Activated CD4-positive, alpha-beta T cell treated with anti-CD3 and anti-CD28 coated beads, Interleukin-2, Interleukin-4, amounts not matched to agents 100 ng/mL and 50 ng/mL, durations not matched to agents 16 hours and 8 hours (primary cell): ENCODE data around the gene TNFRSF4.

Experiments used
- DNase-seq: peaks from one replicate; pipeline ENCODE4 v3.0.0-alpha.2; 2020; ENCODE audit warnings: low spot score

The TNFRSF4 gene

DNA sequence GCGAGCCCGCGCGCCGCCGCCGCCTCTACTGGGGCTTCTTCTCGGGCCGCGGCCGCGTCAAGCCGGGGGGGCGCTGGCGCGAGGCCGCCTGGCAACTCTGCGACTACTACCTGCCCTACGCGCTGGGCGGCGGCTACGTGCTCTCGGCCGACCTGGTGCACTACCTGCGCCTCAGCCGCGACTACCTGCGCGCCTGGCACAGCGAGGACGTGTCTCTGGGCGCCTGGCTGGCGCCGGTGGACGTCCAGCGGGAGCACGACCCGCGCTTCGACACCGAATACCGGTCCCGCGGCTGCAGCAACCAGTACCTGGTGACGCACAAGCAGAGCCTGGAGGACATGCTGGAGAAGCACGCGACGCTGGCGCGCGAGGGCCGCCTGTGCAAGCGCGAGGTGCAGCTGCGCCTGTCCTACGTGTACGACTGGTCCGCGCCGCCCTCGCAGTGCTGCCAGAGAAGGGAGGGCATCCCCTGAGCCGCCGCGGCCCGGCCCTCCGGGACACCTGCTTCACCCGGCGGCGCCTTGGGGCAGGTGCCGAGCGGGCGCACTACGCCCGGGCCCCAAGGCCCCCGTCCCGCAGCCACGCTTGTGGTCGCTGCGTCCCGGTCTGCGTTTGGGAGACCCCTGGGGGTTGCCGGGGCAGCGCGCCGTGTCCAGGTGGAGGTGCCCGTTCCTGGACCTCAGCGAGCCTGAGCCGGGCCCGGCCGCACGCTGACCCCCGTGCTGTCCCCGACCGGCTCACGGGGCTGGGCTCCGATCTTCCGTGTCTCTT lies 19.0 kb upstream of the TNFRSF4 start:
- no peak for DNase-seq

GRCh38 chr1:1232208-1232795 lies 18.3 kb upstream of the TNFRSF4 start, which contains the start of gene B3GALT6:
Gene B3GALT6, plus strand, starts transcription at chr1:1232237. Its CDS starts 42 bp downstream, at chr1:1232279.
- DNase-seq, result no peak

DNA sequence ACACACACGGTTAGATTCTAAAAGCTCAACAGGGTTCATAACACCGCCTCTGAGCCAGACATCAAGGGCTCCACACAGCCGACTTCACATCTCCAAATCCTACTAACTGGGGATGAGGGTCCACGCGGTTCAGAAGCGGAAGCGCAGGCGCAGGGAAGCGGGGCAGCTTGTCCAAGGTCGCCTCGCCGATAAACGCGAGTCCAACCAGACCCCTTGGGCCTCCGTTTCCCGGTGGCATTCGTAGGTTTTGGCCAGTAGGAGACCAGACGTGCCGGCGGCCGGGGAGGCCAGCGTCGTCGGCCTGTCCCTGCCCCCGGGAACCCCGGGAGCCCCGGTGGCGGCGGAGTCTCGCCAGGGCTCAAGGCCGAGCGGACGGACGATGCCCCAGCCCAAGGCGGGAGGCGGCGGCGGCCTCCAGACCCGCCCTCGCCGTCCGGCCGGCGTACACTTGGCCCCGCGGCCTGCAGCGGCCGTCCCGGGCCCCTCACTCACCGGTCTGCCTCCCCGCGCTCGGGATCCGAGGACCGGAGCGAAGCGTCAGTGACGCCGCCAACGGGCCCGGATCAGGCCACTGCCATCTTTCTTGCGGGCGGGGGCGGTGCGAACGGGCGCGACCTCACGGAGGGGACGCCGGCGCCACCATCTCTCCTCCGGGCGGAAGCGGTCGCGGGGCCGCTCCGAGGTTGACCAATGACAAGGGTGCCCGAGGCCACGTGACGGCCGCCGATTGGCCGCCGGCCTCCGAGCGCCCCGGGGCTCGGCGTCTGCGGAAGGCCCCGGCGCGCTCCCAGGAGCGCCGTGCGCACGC lies 17.7 kb upstream of the TNFRSF4 start, which contains the start of gene SDF4:
SDF4 (minus strand) TSS at position 602 of the 808 bp plus-strand sequence. CDS start 3,229 bp downstream, outside the sequence.
- DNase-seq, result peak; percentile 97

DNA sequence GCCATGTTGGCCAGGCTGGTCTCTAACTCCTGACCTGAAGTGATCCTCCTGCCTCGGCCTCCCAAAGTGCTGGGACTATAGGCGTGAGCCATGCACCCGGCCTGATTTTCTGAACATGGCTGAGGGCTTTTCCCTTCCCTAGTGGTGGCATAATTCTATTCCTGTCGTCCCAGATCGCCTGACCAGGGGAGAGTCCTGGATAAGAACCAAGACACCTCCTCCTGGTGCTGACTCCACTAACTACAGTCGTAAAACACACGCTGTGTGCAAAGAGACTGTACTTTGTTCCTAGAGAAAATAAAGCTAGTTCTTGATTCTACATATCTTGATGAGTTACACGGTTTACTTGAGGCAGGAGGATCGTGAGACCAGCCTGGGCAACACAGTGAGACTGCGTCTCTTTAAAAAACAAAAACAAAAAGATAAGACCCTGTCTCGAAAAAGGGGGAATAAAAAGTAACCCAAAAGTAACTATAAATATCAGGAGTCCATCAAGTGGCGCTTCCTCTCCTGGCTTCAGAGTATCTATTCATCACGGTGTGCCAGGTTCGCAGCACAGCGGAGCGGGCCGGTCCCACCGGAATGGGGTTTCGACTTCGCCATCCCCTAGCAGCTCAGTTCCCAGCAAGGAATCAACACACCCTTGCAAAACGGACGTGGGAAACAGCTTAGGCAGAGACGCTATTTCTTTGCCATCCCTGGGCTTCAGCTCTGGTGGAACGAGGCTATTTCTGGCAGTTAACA lies 16.9 kb upstream of the TNFRSF4 start:
- no peak for DNase-seq

DNA sequence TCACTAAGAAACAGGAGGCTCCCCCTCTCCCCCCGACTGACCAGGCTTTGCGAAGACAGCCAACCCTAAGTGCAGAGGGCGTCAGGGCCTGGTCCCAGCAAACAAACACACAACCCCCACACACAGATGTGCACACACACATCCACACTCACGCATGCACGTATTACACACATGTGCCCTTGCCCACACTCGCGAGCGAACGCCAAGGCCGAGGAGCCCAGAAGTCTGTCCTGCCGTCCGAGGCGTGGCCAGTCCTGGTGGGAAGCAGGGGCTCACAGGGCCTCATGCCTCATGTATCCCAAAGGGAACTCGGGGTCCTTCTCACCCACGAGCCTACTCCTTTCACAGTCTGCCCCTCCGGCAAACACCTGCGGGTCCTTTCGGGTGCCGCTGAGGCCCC lies 15.8 kb upstream of the TNFRSF4 start:
- no peak for DNase-seq

- no peak for DNase-seq
These were observed 14.8 kb upstream of the TNFRSF4 start for GRCh38 chr1:1228596-1229321.

DNA sequence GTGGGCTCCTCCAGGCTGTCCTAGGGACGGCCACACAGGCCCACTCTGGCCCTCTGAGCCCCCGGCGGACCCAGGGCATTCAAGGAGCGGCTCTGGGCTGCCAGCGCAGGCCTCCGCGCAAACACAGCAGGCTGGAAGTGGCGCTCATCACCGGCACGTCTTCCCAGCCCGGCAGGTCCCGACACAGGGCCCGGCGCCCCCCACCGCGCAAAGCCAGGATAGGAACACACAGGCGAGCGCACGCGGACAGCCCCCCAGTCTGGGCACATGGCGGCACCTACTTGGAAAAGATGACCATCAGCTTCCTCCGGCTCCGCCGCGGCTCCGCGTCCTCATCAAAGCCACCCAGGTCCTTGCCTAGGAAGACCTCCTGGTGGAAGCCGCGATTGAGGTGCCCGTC lies 14.2 kb upstream of the TNFRSF4 start:
- no peak for DNase-seq

DNA sequence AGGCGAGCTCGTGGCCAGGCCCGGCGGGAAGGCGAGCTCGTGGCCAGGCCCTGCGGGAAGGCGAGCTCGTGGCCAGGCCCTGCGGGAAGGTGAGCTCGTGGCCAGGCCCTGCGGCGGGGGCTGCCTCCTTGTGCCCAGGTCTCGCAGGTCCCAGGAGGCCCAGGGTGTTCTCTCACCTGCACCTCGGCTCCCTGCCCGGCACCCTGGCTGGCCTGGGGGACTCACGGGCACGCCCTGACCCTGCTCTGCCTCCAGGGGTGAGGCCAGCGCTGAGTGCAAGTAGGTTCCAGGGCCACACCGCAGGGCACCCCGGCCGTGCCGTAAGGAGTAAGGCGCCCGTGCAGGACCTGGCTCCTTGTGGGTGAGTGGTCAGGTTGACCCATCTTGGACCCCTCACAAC lies 13.4 kb upstream of the TNFRSF4 start:
- DNase-seq, result no peak

DNA sequence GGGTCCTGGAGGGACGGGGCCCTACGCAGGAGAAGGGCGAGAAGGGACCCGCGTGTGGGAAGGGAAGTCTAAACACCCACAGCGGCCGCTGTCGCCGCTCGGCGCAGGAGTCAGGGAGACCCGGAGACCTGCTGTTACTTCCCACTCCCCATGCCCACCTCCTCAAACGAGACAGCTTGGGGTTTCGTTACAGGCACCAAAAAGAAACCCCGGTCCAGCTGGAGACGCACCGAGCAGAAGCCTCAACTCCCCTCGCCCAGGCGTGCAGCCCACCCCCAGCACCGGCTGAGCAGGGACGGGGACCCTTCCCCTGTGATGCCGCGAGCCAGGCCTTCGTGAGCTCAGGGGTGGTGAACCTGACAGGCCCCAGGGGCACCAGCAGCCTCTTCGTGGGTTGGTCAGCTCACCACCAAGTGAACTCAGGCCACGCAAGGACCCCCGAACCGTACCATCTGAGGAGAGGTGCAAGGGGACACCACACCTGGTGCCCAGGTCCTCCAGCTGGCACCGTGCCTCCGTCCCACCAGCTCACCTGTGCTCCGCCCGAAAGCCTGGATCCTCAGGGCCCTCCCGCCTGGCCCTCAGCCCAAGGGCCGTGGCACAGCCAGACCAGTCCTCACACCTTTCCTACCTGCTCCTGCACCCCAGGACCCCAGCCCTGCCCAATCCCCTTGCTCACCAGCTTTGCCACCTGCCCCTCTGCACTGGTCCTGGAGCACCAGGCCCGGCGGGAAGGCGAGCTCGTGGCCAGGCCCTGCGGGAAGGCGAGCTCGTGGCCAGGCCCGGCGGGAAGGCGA lies 12.8 kb upstream of the TNFRSF4 start:
- DNase-seq, result no peak

GRCh38 chr1:1225913-1226312 lies 12.0 kb upstream of the TNFRSF4 start:
- no peak for DNase-seq

DNA sequence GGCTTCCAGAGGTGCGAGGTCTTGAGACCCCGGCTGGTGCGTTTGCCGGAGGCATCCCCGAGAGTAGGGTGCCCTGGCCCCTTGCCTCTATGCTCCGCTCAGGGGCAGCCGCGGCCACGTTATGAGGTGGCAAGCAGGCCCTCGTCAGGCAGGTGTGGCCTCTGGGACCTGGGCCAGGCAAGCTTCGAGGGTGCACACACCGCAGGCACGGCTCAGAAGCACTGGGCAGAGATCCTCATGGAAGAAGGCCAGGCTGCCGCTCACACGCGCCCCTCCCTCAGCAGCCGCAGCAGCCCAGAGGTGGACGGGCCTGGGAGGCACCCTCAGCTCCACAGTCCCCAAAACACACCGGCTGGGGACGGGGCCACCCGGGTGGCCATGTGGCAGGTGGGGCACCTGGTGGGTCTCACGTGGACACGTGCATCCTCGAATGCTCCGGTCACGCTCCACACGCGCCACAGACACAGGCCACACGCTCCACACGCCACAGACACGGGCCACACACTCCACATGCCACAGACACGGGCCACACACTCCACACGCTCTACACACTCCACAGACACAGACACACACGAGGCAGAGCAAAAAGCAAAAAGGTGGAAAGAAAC lies 11.4 kb upstream of the TNFRSF4 start:
- no peak for DNase-seq

DNA sequence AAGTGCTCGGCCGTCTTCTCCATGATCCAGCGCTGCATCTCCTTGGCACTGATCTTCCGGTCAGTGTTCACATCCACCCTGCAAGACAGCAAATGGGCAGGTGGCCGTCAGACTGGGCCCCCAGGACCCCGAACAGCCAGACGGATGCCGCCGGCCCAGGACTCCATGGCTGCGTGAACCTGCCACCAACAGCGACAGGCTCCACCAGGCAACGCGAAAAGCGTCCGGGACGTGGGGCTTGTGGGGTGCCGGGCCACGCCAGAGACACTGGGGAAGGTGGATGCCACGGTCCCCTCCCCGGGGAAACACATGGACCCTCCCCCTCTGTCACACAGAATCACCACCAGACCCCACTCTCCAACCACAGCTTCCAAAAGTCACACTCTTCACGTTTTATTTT lies 9.9 kb upstream of the TNFRSF4 start:
- no peak for DNase-seq

GRCh38 chr1:1223321-1223720 lies 9.4 kb upstream of the TNFRSF4 start:
- DNase-seq, result no peak

DNA sequence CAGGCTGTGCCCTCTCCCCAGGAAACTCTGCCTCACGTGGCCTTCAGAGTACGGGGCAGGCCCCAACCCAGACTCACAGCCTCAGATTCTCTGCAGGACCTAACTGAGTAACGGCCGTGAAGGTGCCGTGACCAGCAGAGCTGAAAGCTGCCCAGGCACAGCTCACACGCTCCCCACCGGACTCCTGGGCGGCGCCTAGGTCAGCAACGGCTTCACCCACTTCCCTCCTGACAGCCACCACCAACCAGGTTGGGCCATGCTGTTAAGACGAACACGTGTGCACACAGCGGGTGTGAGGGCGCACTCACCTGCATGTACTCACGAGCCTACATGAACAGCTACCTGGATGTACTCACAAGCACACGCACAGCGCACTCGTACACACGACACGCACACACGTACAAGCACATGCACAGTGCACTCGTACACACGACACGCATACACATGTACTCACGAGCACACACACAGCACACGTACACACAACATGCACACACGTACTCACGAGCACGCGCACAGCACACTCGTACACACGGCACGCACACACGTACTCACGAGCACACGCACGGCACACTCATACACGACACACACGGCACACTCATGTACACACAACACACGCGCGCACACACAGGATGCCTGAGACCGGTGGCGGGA lies 8.7 kb upstream of the TNFRSF4 start:
- no peak for DNase-seq

DNA sequence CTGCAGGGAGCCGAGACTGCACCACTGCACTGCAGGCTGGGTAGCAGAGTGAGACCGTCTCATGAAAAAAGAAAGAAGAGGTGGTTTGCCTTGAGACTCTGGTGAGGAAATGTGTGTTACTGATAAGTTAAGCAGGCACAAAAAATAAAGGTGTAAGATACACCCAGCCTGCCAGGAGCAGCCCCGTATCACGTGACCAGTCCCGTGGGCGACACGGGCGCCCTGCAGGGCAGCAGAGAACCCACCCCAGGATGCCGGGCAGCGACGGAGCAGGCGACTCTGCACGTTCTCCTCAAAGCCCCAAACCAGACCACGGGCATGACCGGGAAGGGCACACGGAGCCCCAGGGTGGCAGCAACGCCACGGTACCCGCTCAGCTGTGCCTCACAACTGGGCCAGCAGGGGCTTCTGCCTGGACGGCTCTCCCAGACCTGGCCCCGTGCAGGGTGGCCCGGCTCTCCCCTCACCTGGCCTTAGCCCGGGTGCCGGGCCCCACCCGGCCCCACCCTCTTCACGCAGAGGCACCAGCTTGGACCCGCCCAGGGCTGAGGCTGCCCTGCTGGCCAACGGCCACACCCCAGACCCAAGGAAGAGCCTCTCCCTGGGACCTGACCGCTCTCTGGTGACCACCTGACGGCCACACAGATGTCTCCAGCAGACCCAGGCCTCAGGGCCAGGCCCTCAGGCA lies 8.1 kb upstream of the TNFRSF4 start:
- DNase-seq, result no peak

DNA sequence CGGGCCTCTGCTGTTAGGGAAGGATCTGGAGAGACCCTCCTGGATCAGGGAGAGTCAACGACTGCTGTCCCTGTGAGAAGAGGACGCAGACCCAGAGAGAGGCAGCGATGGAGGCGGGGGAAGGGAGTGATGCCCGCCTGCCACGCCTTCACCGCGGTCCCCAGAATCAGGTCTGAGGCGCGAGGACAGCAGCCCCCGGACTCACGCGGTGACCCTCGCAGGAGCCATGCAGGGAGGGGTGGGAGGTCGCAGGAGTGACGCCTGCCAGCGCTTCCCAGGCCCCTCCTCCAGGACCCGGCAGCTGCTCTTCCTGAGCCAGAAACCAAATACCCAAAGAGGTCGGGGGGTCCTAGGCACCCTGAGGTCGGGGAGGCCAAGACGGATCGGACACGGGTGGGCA lies 6.2 kb upstream of the TNFRSF4 start:
- no peak for DNase-seq

- peak; percentile 80 for DNase-seq
These were observed 5.4 kb upstream of the TNFRSF4 start for GRCh38 chr1:1219341-1219740.

GRCh38 chr1:1218524-1219200 lies 4.7 kb upstream of the TNFRSF4 start:
- no peak for DNase-seq
